H1 (cell line): ENCODE measurements around the gene PDCD10. TPM values are rescaled to one million over a fixed set of nuclear protein-coding genes. Genes with fewer than 3 reads are reported as not detected.

ENCODE experiments used
- CTCF ChIA-PET: fragments of 300-600 bp; sonication (Branson Sonifier 250); formaldehyde crosslinking; loops from one replicate; lab custom pipeline; 2021; ENCODE audit not compliant: partially characterized antibody; lab: Charles Lee
- POLR2A ChIA-PET: fragments of 300-600 bp; sonication (Branson Sonifier 250); formaldehyde crosslinking; loops from one replicate; lab custom pipeline; 2021; ENCODE audit warnings: inconsistent platforms; ENCODE audit not compliant: partially characterized antibody; lab: Charles Lee
- DNase-seq, 2 experiments: peaks; one replicate each; pipeline versions ENCODE4 v3.0.0 to v3.0.0-alpha.2; 2010 to 2022; ENCODE audit warnings: low spot score in 2 of 2, low read depth in 1 of 2, mixed read lengths in 1 of 2
- FAIRE-seq: peaks from 2 replicates; lab custom pipeline; 2011; peaks lifted over from hg19 to GRCh38; lab: Jason Lieb, UNC
- H2AFZ ChIP-seq: 2 replicates; pipeline ENCODE4 v1.8.1; 2012; ENCODE audit warnings: low read length, inconsistent platforms
- H2AK5ac ChIP-seq: 2 replicates; pipeline ENCODE4 v1.6.1; 2013; ENCODE audit warnings: low read depth, low read length
- H2BK120ac ChIP-seq: replicated peaks from 2 replicates; pipeline ENCODE3; 2013; ENCODE audit warnings: low read depth, low read length, inconsistent platforms
- H2BK12ac ChIP-seq: 2 replicates; pipeline ENCODE4 v1.6.1; 2013; ENCODE audit warnings: low read depth, low read length
- H2BK15ac ChIP-seq: 2 replicates; pipeline ENCODE4 v1.6.1; 2013; ENCODE audit warnings: low read length
- H2BK20ac ChIP-seq: 2 replicates; pipeline ENCODE4 v1.6.1; 2013; ENCODE audit warnings: low read length
- H2BK5ac ChIP-seq: 2 replicates; pipeline ENCODE4 v1.6.1; 2013; ENCODE audit warnings: low read depth, low read length
- H3K14ac ChIP-seq: 2 replicates; pipeline ENCODE4 v1.6.1; 2013; ENCODE audit warnings: inconsistent platforms; ENCODE audit not compliant: insufficient read length
- H3K18ac ChIP-seq: 2 replicates; pipeline ENCODE4 v1.6.1; 2013; ENCODE audit warnings: low read length; ENCODE audit errors: extremely low read depth
- H3K23ac ChIP-seq: 2 replicates; pipeline ENCODE4 v1.6.1; 2013; ENCODE audit warnings: inconsistent platforms; ENCODE audit not compliant: insufficient read length
- H3K23me2 ChIP-seq: 2 replicates; pipeline ENCODE4 v1.6.1; 2013; ENCODE audit warnings: low read depth, low read length
- H3K27ac ChIP-seq: 2 replicates; pipeline ENCODE4 v1.6.1; 2011; ENCODE audit warnings: low read depth, low read length, inconsistent platforms
- H3K27me3 ChIP-seq, 4 experiments: replicated peaks in 1 of 4; 1 replicate in 1 of 4; 2 replicates in 3 of 4; pipeline versions ENCODE4 v1.6.1 to v1.8.1; 2011 to 2013; ENCODE audit warnings: low read length in 3 of 4, mild to moderate bottlenecking in 3 of 4, inconsistent platforms in 2 of 4, mixed read lengths in 2 of 4, moderate library complexity in 1 of 4; ENCODE audit not compliant: control insufficient read depth in 3 of 4, insufficient read depth in 3 of 4; ENCODE audit errors: extremely low read depth in 1 of 4
- H3K36me3 ChIP-seq, 4 experiments: 2 replicates each; pipeline versions ENCODE4 v1.6.1 to v1.8.1; 2011 to 2013; ENCODE audit warnings: mild to moderate bottlenecking in 4 of 4, low read length in 3 of 4, moderate library complexity in 2 of 4, control low read depth in 1 of 4, inconsistent platforms in 1 of 4; ENCODE audit not compliant: insufficient read depth in 4 of 4, control insufficient read depth in 2 of 4
- H3K4ac ChIP-seq: replicated peaks from 2 replicates; pipeline ENCODE3; 2013; ENCODE audit warnings: low read length, low read depth, mixed read lengths, inconsistent platforms; ENCODE audit not compliant: insufficient read length
- H3K4me1 ChIP-seq, 4 experiments: replicated peaks in 1 of 4; 1 replicate in 1 of 4; 2 replicates in 3 of 4; pipeline versions ENCODE4 v1.6.1 to v1.8.1; 2011 to 2013; ENCODE audit warnings: low read length in 3 of 4, inconsistent platforms in 2 of 4, mixed read lengths in 1 of 4; ENCODE audit not compliant: insufficient read depth in 4 of 4, control insufficient read depth in 3 of 4
- H3K4me2 ChIP-seq, 2 experiments: 2 replicates each; pipeline versions ENCODE4 v1.6.1 to v1.8.1; 2011 to 2013; ENCODE audit warnings: low read depth in 2 of 2, low read length in 2 of 2, control low read depth in 1 of 2, inconsistent platforms in 1 of 2, mild to moderate bottlenecking in 1 of 2; ENCODE audit not compliant: insufficient read depth in 1 of 2
- H3K4me3 ChIP-seq, 4 experiments: fragments of 200-600, 300-600 bp in 1 of 4; sonication (generic), shearing (Covaris generic), sonication (Bioruptor Twin) in 1 of 4; 2 replicates each; pipeline versions ENCODE4 v1.5.1 to v1.8.1; 2011 to 2016; ENCODE audit warnings: low read length in 4 of 4, low read depth in 3 of 4, control low read depth in 2 of 4, inconsistent platforms in 2 of 4, mild to moderate bottlenecking in 2 of 4, mixed read lengths in 1 of 4, moderate library complexity in 1 of 4; ENCODE audit not compliant: insufficient read depth in 2 of 4; ENCODE audit errors: extremely low read depth in 1 of 4
- H3K56ac ChIP-seq: replicated peaks from 2 replicates; pipeline ENCODE3; 2013; ENCODE audit warnings: low read depth, mild to moderate bottlenecking, mixed read lengths, low read length, inconsistent platforms; ENCODE audit not compliant: insufficient read length
- H3K79me1 ChIP-seq: 2 replicates; pipeline ENCODE4 v1.6.1; 2013; ENCODE audit warnings: low read depth, low read length, control low read depth
- H3K79me2 ChIP-seq, 2 experiments: 2 replicates each; pipeline versions ENCODE4 v1.6.1 to v1.8.1; 2012 to 2013; ENCODE audit warnings: low read length in 2 of 2, mild to moderate bottlenecking in 2 of 2, inconsistent platforms in 1 of 2; ENCODE audit not compliant: insufficient read depth in 2 of 2, control insufficient read depth in 1 of 2
- H3K9ac ChIP-seq, 4 experiments: replicated peaks in 1 of 4; 1 replicate in 1 of 4; 2 replicates in 3 of 4; pipeline versions ENCODE4 v1.6.1 to v1.8.1; 2011 to 2013; ENCODE audit warnings: low read depth in 3 of 4, low read length in 3 of 4, control low read depth in 2 of 4, mild to moderate bottlenecking in 2 of 4, moderate library complexity in 2 of 4, inconsistent platforms in 1 of 4; ENCODE audit errors: extremely low read depth in 1 of 4
- H3K9me3 ChIP-seq, 2 experiments: 2 replicates each; pipeline versions ENCODE4 v1.6.1 to v1.8.1; 2012 to 2013; ENCODE audit warnings: mild to moderate bottlenecking in 2 of 2, moderate library complexity in 2 of 2, control low read depth in 1 of 2, inconsistent platforms in 1 of 2, low read depth in 1 of 2, low read length in 1 of 2, mixed read lengths in 1 of 2; ENCODE audit not compliant: insufficient read depth in 2 of 2
- H4K20me1 ChIP-seq, 2 experiments: replicated peaks in 1 of 2; 2 replicates each; pipeline versions ENCODE3 to v1.8.1; 2011 to 2013; ENCODE audit warnings: inconsistent platforms in 2 of 2, low read length in 2 of 2, mild to moderate bottlenecking in 1 of 2; ENCODE audit not compliant: insufficient read depth in 2 of 2, control insufficient read depth in 1 of 2
- H4K5ac ChIP-seq: 2 replicates; pipeline ENCODE4 v1.6.1; 2013; ENCODE audit warnings: low read length, low read depth, mixed read lengths, inconsistent platforms; ENCODE audit not compliant: insufficient read length
- H4K8ac ChIP-seq: 2 replicates; pipeline ENCODE4 v1.8.0; 2013; ENCODE audit warnings: mild to moderate bottlenecking, moderate library complexity, low read length, inconsistent platforms; ENCODE audit not compliant: insufficient read depth; ENCODE audit errors: extremely low read depth
- H4K91ac ChIP-seq: replicated peaks from 2 replicates; pipeline ENCODE3; 2013; ENCODE audit warnings: low read length, mixed read lengths, inconsistent platforms; ENCODE audit not compliant: insufficient read length
- ATF2 ChIP-seq: IDR thresholded peaks from 2 replicates; pipeline ENCODE4 v1.6.1; 2012; ENCODE audit warnings: low read length, inconsistent platforms
- BACH1 ChIP-seq: IDR thresholded peaks from 2 replicates; pipeline ENCODE4 v1.6.1; 2012; ENCODE audit warnings: low read length, improper control_type of control experiment
- CEBPB ChIP-seq: IDR thresholded peaks from 2 replicates; pipeline ENCODE4 v1.6.1; 2012; ENCODE audit warnings: low read depth, low read length
- WGBS, 2 experiments: shearing (Covaris generic) in 1 of 2; methylation state at CpG; one replicate each; pipeline versions ENCODE4 v1.1.6 to v1.1.7; 2013 to 2015; ENCODE audit warnings: low lambda C conversion rate in 2 of 2, mixed read lengths in 2 of 2, inconsistent platforms in 1 of 2, low coverage in 1 of 2, missing lambda C conversion rate in 1 of 2; ENCODE audit not compliant: insufficient replicate concordance in 2 of 2, insufficient coverage in 1 of 2, insufficient read length in 1 of 2; ENCODE audit errors: extremely low coverage in 1 of 2, missing lambda C conversion rate in 1 of 2; 5-methylcytosine and 5-hydroxymethylcytosine counted together
- polyA plus RNA-seq, 7 experiments: library from polyadenylated mRNA; depleted of rRNA in 3 of 7; stranded (reverse) in 5 of 7; unstranded in 2 of 7; fragments of >200 nt in 5 of 7; fragments of 200-250 nt in 2 of 7; gene quantifications; 1 replicate in 5 of 7; 2 replicates in 1 of 7; 4 replicates in 1 of 7; pipeline versions ENCODE4 v1.2.1 to v1.2.3, GENCODE V29; 2011 to 2013; ENCODE audit warnings: missing spikeins in 2 of 7, mixed read lengths in 2 of 7
- total RNA-seq: library from RNA; stranded (reverse); fragmentation: NEBNext Ultra II Directional; extraction: Animal tissue kit (Norgen Biotek cat#: 25700); gene quantifications from 2 replicates; pipeline ENCODE4 v1.2.1, GENCODE V29; 2021

PDCD10 gene
- total and polyA plus RNA-seq, 2 of the 8 experiments (the other 6 are each of a cell fraction or from before 2014, with no cell fraction given): 52.0 to 76.6 TPM

- no peak overlapping the region for H4K91ac ChIP-seq
- no peak overlapping the region for H2AFZ ChIP-seq
- H3K23ac ChIP-seq: no peak overlapping the region
- DNase-seq: no peak
- H3K4me2 ChIP-seq: no peak overlapping the region
- H3K36me3 ChIP-seq: no peaks in the 10 kb centered on the region; a peak in 1 of 8 replicates
- CTCF ChIA-PET: interaction anchor here (1.0 to 3.4 kb wide), 6 partner anchors 16 to 360 kb away, joined by 3 to 18 read pairs (median 6); partner anchors contain the start of gene ZBBX
- no peak overlapping the region for H2BK20ac ChIP-seq
- H3K56ac ChIP-seq: no peak overlapping the region
- POLR2A ChIA-PET: no interaction called here
- H4K20me1 ChIP-seq: no peaks in the 10 kb centered on the region
- no peak overlapping the region for H3K4ac ChIP-seq
- peaks cover 0 to 40% of the 10 kb centered on the region in 2 experiments; a peak in 2 of 4 replicates for H3K79me2 ChIP-seq
- no peak for FAIRE-seq
- no peaks in the 10 kb centered on the region for H3K79me1 ChIP-seq
- H2AK5ac ChIP-seq: no peak overlapping the region
- no peak overlapping the region for H4K8ac ChIP-seq
- no peak overlapping the region for H3K4me3 ChIP-seq
- peaks cover 2% of the 10 kb centered on the region; the same call in 1 of the 2 replicates for H3K23me2 ChIP-seq
- H3K9me3 ChIP-seq: no peaks in the 10 kb centered on the region
- H3K14ac ChIP-seq: no peak overlapping the region
- H2BK120ac ChIP-seq: no peak overlapping the region
- H2BK15ac ChIP-seq: no peak overlapping the region
- no peak overlapping the region for H4K5ac ChIP-seq
- H2BK12ac ChIP-seq: no peak overlapping the region
- no peak overlapping the region for H3K9ac ChIP-seq
- WGBS, 2 experiments: 87% methylated on average over 4 of the region's 4 CpGs; no CpG with 5 or more reads in 1 of the 2 experiments
- no peak overlapping the region for H3K27ac ChIP-seq
- no peaks in the 10 kb centered on the region for H3K27me3 ChIP-seq
- H2BK5ac ChIP-seq: no peak overlapping the region
- H3K18ac ChIP-seq: no peak overlapping the region
- no peak for TF ChIP-seq CEBPB
- TF ChIP-seq ATF2: no peak
- no peak for TF ChIP-seq BACH1
- H3K4me1 ChIP-seq: no peaks in the 10 kb centered on the region
Observed at GRCh38 chr3:167739190-167739810, 4.6 kb upstream of the PDCD10 start.
